Retinal pigment epithelial cell (primary cell): ENCODE measurements around the gene SNX30.

ENCODE experiments used
- DNase-seq: peaks from one replicate; pipeline ENCODE4 v3.0.0-alpha.2; 2010; ENCODE audit warnings: low read depth
- H3K4me3 ChIP-seq: 2 replicates; pipeline ENCODE4 v1.5.1; 2011; ENCODE audit warnings: mild to moderate bottlenecking, low read length, control low read depth, moderate library complexity
- TF ChIP-seq, protein P1 (sequence below): conservative IDR thresholded peaks from 2 replicates; pipeline ENCODE4 v1.5.1; 2011; ENCODE audit warnings: low read depth, low read length, control low read depth, inconsistent platforms

SNX30 gene

DNA sequence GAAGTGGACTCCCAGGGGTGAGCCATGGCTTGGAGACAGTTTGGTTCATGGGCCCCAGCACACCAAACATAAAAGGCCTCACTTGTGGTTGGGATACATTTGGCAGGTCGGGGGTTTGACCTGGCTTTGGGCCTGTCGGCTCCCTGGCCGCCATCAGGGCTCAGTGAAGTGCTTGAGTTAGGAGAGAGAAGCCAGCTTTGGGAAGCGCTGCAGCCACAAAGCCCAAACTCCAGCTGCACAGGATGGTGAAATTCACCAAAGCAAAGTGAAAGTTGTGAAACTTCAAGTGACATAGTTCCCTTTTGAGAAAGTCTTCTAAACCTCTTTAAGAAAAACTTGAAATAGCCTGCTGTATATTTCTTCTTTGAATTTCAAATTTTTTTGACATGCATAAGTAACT, 112.7 kb downstream of the SNX30 start:
- no peak overlapping the region for H3K4me3 ChIP-seq
- TF ChIP-seq, protein P1, sequence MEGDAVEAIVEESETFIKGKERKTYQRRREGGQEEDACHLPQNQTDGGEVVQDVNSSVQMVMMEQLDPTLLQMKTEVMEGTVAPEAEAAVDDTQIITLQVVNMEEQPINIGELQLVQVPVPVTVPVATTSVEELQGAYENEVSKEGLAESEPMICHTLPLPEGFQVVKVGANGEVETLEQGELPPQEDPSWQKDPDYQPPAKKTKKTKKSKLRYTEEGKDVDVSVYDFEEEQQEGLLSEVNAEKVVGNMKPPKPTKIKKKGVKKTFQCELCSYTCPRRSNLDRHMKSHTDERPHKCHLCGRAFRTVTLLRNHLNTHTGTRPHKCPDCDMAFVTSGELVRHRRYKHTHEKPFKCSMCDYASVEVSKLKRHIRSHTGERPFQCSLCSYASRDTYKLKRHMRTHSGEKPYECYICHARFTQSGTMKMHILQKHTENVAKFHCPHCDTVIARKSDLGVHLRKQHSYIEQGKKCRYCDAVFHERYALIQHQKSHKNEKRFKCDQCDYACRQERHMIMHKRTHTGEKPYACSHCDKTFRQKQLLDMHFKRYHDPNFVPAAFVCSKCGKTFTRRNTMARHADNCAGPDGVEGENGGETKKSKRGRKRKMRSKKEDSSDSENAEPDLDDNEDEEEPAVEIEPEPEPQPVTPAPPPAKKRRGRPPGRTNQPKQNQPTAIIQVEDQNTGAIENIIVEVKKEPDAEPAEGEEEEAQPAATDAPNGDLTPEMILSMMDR = no peak
- no peak for DNase-seq

DNA sequence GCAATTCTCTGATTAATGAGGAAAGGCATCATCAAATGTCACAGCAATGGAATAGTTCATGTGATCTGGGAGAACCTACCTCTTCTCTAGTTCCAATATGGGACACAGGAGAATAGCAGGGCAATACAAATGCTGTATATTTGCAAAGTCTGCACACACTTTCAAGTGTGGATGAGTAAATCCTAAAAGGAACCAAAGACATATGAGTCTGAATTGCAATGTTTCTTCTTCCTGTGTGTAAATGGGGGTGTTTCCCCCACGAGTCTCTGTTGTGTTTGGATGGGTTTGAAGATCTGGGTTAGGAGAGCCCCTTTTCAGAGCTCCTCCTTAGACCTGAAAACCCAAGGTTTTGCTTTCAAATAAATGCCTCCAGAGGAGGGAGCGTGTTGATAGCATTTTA, 113.2 kb downstream of the SNX30 start:
- TF ChIP-seq, protein P1 = no peak
- DNase-seq = no peak
- H3K4me3 ChIP-seq = no peak overlapping the region

DNA sequence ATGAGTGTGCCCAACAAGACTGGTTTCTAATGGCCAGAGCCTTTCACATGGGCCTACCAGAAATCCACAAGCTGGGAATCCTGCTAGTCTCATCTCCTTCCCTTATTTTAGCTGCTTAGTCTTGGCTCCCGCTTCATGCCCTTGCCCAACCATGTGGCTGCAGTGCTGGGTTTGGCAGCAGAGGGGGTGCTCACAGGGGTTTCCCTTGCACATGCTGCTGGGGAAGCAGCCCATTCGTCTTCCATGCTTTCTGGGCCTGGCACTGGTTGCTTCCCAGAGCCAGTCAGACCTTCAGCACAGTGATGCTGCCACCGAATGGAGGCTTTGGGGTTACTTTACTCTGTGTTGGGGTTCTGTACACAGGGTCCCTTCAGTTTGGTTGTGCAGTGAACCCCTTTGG, 113.8 kb downstream of the SNX30 start:
- H3K4me3 ChIP-seq = no peak overlapping the region
- TF ChIP-seq, protein P1 = no peak
- no peak for DNase-seq

DNA sequence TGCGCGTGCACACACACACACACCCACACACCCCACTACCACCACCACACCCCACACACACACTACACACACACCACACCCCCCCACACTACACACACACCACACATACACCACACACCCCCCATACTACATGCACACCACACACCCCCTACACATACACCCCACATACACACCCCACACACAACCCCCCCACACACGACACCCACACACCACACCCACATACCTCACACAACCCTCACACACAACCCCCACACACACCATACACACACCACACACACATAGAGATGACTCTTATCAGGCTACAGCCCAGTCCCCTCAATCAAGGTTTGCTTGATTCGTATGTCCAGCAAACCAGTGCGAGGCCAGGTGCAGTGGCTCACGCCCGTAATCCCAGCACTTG, 114.4 kb downstream of the SNX30 start:
- TF ChIP-seq, protein P1 = no peak
- no peak overlapping the region for H3K4me3 ChIP-seq
- DNase-seq = no peak

DNA sequence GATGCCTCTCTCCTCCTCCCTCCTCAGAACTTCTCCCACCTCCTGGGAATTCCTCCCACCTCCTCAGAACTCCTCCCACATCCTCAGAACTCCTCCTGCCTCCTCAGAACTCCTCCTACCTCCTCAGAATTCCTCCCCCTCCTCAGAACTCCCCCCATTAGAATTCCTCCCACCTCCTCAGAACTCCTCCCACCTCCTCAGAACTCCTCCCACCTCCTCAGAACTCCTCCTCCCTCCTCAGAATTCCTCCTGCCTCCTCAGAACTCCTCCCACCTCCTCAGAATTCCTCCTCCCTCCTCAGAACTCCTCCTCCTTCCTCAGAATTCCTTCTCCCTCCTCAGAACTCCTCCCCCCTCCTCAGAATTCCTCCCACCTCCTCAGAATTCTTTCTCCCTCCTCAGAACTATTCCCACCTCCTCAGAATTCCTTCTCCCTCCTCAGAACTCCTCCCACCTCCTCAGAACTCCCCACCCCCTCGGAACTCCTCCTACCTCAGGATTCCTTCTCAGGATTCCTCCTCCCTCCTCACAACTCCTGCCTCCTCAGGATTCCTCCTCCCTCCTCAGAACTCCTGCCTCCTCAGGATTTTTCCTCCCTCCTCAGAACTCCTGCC, 116.2 kb downstream of the SNX30 start:
- DNase-seq = no peak
- TF ChIP-seq, protein P1 = no peak
- H3K4me3 ChIP-seq = no peak overlapping the region

DNA sequence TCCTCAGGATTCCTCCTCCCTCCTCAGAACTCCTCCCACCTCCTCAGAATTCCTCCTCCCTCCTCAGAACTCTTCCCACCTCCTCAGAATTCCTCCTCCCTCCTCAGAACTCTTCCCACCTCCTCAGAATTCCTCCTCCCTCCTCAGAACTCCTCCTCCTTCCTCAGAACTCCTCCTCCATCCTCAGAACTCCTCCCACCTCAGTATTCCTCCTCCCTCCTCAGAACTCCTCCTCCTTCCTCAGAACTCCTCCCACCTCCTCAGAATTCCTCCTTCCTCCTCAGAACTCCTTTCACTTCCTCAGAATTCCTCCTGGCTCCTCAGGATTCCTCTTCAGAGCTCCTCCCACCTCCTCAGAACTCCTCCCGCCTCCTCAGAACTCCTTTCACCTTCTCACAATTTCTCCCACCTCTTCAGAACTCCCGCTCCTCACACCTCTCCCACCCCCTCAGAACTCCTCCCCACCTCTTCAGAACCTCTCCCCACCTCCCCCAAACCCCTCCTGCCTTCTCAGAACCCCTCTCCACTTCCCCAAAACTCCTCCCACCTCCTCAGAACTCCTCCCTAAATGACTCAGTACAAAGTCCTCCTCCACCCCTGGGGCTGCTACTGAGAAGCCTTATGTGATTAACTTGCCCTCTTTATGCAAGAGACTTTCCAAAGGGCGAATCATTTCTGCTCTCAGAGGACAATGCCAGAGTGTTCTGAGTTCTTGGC, 116.9 kb downstream of the SNX30 start:
- DNase-seq = no peak

More for the DNA sequence above, 116.9 kb downstream of the SNX30 start:
- no peak overlapping the region for H3K4me3 ChIP-seq
- TF ChIP-seq, protein P1 = no peak
